Activated T-cell treated with anti-CD3 and anti-CD28 coated beads, Interleukin-2, amount 50 U/mL, for 1 hour (primary cell): ENCODE results near the gene DUSP5.
"Not testable (repeated sequence)": the region's sequence is repeated elsewhere in the genome, so short reads cannot be mapped to it uniquely, and the experiment has no call there.

Experiments
- DNase-seq: peaks from one replicate; pipeline ENCODE4 v3.0.0-alpha.2; 2020

DUSP5 gene

GRCh38 chr10:110523736-110524135 lies 26.0 kb downstream of the DUSP5 start:
- no peak for DNase-seq

GRCh38 chr10:110524179-110524858 lies 26.6 kb downstream of the DUSP5 start:
- DNase-seq, result no peak

GRCh38 chr10:110524859-110525232 lies 27.1 kb downstream of the DUSP5 start:
- no peak for DNase-seq

- DNase-seq, result no peak
Measured at GRCh38 chr10:110525349-110526260, 27.9 kb downstream of the DUSP5 start.

- DNase-seq, result no peak
Measured at GRCh38 chr10:110527731-110528171, 30.0 kb downstream of the DUSP5 start.

- DNase-seq, result no peak
Measured at GRCh38 chr10:110528224-110528996, 30.7 kb downstream of the DUSP5 start.

GRCh38 chr10:110528997-110529524 lies 31.4 kb downstream of the DUSP5 start:
- DNase-seq, result not testable (repeated sequence)

- peak; percentile 33 for DNase-seq
Measured at GRCh38 chr10:110529596-110530011, 31.9 kb downstream of the DUSP5 start.

GRCh38 chr10:110530131-110530831 lies 32.6 kb downstream of the DUSP5 start:
- no peak for DNase-seq

GRCh38 chr10:110531687-110532086 lies 34.0 kb downstream of the DUSP5 start:
- no peak for DNase-seq

GRCh38 chr10:110532628-110533027 lies 34.9 kb downstream of the DUSP5 start:
- not testable (repeated sequence) for DNase-seq

- no peak for DNase-seq
Measured at GRCh38 chr10:110533149-110533548, 35.4 kb downstream of the DUSP5 start.

GRCh38 chr10:110534571-110534970 lies 36.9 kb downstream of the DUSP5 start:
- no peak for DNase-seq

- DNase-seq, result peak; percentile 40
Measured at GRCh38 chr10:110535958-110536891, 38.5 kb downstream of the DUSP5 start.

- DNase-seq, result no peak
Measured at GRCh38 chr10:110539091-110539490, 41.4 kb downstream of the DUSP5 start.

- DNase-seq, result no peak
Measured at GRCh38 chr10:110540031-110540430, 42.3 kb downstream of the DUSP5 start.

GRCh38 chr10:110544958-110545537 lies 47.3 kb downstream of the DUSP5 start:
- no peak for DNase-seq

GRCh38 chr10:110546077-110546476 lies 48.4 kb downstream of the DUSP5 start:
- no peak for DNase-seq

- DNase-seq, result no peak
Measured at GRCh38 chr10:110546499-110547110, 48.9 kb downstream of the DUSP5 start.

- DNase-seq, result no peak
Measured at GRCh38 chr10:110547139-110547761, 49.5 kb downstream of the DUSP5 start.
